Coronary artery (tissue), 2 donors: ENCODE data around the gene ACOXL.

Experiments used
- DNase-seq: peaks from one replicate; pipeline ENCODE4 v3.0.0-alpha.2; 2017; ENCODE audit warnings: low spot score
- H3K27ac ChIP-seq, 2 donors: fragments of 200-600 bp; sonication (generic); one replicate each; pipeline ENCODE4 v1.5.1; 2016 to 2019
- H3K4me3 ChIP-seq: fragments of 200-600 bp; sonication (generic); 2 replicates; pipeline ENCODE4 v1.5.1; 2016; ENCODE audit warnings: mild to moderate bottlenecking, moderate library complexity
- TF ChIP-seq, protein P1 (sequence below): fragments of 200-600 bp; sonication (generic); IDR thresholded peaks from one replicate; pipeline ENCODE4 v1.5.1; 2019; ENCODE audit warnings: antibody characterized with exemption

ACOXL gene

DNA sequence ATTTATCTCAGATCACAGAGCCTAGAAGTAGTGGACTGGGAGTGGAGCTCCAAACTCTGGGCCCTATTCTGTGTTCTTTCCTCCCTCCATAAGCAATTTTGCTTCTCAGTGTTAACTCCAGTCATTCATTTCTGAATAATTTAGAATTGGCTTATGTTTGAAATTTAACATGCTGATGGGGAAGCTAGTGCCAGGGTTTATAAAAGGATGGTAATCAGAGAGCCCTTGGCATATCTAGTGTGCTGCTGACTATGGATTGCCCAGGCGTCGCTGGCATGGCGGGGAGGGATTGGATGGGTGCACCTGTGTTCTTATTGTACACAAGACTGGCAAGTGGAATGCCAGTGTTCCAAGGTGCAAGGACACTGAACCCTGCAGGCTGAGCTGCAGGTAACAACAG lies 177.1 kb downstream of the ACOXL start:
- TF ChIP-seq, protein P1, sequence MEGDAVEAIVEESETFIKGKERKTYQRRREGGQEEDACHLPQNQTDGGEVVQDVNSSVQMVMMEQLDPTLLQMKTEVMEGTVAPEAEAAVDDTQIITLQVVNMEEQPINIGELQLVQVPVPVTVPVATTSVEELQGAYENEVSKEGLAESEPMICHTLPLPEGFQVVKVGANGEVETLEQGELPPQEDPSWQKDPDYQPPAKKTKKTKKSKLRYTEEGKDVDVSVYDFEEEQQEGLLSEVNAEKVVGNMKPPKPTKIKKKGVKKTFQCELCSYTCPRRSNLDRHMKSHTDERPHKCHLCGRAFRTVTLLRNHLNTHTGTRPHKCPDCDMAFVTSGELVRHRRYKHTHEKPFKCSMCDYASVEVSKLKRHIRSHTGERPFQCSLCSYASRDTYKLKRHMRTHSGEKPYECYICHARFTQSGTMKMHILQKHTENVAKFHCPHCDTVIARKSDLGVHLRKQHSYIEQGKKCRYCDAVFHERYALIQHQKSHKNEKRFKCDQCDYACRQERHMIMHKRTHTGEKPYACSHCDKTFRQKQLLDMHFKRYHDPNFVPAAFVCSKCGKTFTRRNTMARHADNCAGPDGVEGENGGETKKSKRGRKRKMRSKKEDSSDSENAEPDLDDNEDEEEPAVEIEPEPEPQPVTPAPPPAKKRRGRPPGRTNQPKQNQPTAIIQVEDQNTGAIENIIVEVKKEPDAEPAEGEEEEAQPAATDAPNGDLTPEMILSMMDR, result no peak
- Histone ChIP-seq H3K4me3 (no peak overlapping the region), H3K27ac (no peak overlapping the region)
- DNase-seq, result no peak

GRCh38 chr2:110910423-110910822 lies 178.1 kb downstream of the ACOXL start:
- Histone ChIP-seq H3K4me3 (no peak overlapping the region), H3K27ac (no peak overlapping the region)
- TF ChIP-seq, protein P1, result no peak
- DNase-seq, result no peak

- no peak for DNase-seq
- no peak overlapping the region for H3K27ac ChIP-seq
- no peak overlapping the region for H3K4me3 ChIP-seq
- TF ChIP-seq, protein P1, result no peak
These were observed 187.4 kb downstream of the ACOXL start for GRCh38 chr2:110919738-110920137.

DNA sequence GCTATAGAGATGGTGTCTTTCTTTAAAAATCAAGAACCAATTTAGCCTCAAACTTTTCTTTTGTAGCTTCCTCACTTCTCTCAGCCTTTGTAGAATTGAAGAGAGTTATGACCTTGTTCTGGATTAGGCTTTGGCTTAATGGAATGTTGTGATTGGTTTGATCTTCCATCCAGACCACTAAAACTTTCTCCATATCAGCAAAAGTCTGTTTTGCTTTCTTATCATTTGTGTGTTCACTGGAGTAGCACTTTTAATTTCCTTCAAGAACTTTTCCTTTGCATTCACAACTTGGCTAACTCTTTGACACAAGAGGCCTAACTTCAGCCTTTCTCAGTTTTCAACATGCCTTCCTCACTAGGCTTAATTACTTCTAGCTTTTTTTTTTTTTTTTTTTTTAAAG lies 193.1 kb downstream of the ACOXL start:
- DNase-seq, result no peak
- TF ChIP-seq, protein P1, result no peak
- no peak overlapping the region for H3K4me3 ChIP-seq
- H3K27ac ChIP-seq, result no peak overlapping the region

- TF ChIP-seq, protein P1, result no peak
- Histone ChIP-seq H3K4me3 (no peak overlapping the region), H3K27ac (no peak overlapping the region)
- DNase-seq, result no peak
These were observed 195.2 kb downstream of the ACOXL start for GRCh38 chr2:110927526-110927925.

DNA sequence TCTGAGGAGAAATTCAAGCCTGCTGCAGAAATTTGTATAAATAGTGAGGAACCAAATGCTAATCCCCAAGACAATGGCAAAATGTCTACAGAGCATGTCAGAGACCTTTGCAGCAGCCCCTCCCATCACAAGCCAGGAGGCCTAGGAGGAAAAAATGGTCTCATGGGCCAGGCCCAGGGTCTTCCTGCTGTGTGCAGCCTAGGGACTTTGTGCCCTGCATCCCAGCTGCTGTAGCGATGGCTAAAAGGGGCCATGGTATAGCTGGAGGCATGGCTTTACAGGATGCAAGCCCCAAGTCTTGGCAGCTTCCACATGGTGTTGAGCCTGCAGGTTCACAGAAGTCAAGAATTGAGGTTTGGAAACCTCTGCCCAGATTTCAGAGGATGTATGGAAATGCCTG lies 197.2 kb downstream of the ACOXL start:
- Histone ChIP-seq H3K4me3 (no peak overlapping the region), H3K27ac (no peak overlapping the region)
- TF ChIP-seq, protein P1, result no peak
- DNase-seq, result no peak

DNA sequence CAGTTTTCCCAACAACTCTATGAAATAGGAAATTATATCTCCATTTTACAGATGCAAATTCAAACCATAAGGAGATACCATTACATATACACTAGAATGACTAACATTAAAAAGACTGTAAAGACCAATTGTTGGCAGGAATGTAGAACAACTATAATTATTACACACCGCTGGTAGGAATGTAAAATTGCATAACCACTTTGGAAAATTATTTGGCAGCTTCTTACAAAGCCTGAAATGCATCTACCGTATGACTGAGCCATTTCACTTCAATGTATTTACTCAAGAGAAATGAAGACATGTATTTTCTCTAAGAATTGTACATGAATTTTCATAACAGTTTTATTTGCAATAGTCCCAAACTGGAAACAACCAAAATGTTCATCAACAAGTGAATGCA lies 199.3 kb downstream of the ACOXL start:
- no peak for DNase-seq
- TF ChIP-seq, protein P1, result no peak
- Histone ChIP-seq H3K4me3 (no peak overlapping the region), H3K27ac (no peak overlapping the region)
